Endothelial cell of umbilical vein (primary cell): ENCODE data around the gene SCGN. TPM values are rescaled to one million over a fixed set of nuclear protein-coding genes. Genes with fewer than 3 reads are reported as not detected.

Experiments used
- BruUV-seq: library from RNA; stranded (reverse); fragments of 400-500 nt; replicated peaks from 2 replicates; lab custom pipeline; 2021; lab: Mats Ljungman, UMichigan
- CTCF ChIA-PET: fragments of 300-600, 350-600 bp; sonication (Branson Sonifier 250); formaldehyde crosslinking; loops from one replicate; lab custom pipeline; 2021; ENCODE audit warnings: antibody characterized with exemption, inconsistent platforms; lab: Charles Lee
- POLR2A ChIA-PET: fragments of 300-600, 350-600 bp; sonication (Branson Sonifier 250); formaldehyde crosslinking; loops from one replicate; lab custom pipeline; 2021; ENCODE audit warnings: antibody characterized with exemption, inconsistent platforms; lab: Charles Lee
- DNase-seq: peaks from one replicate; pipeline ENCODE4 v3.0.0-alpha.2; 2011; ENCODE audit warnings: low read depth, low spot score
- FAIRE-seq: peaks from 2 replicates; lab custom pipeline; 2011; peaks lifted over from hg19 to GRCh38; lab: Jason Lieb, UNC
- H2AFZ ChIP-seq: 2 replicates; pipeline ENCODE4 v1.6.0; 2012; ENCODE audit warnings: low read depth, low read length, control low read depth, inconsistent platforms
- H3K27ac ChIP-seq: 2 replicates; pipeline ENCODE4 v1.5.1; 2011; ENCODE audit warnings: low read depth, mild to moderate bottlenecking, control low read depth, low read length, moderate library complexity; ENCODE audit not compliant: insufficient read depth
- H3K27me3 ChIP-seq, 2 experiments: 2 replicates each; pipeline versions ENCODE4 v1.6.0 to v1.6.1; 2011; ENCODE audit warnings: low read length in 2 of 2, mixed read lengths in 1 of 2; ENCODE audit not compliant: control insufficient read depth in 2 of 2, insufficient read depth in 2 of 2
- H3K36me3 ChIP-seq, 2 experiments: 2 replicates in 1 of 2; 3 replicates in 1 of 2; pipeline ENCODE4 v1.5.1; 2011; ENCODE audit warnings: low read length in 2 of 2, mild to moderate bottlenecking in 1 of 2, moderate library complexity in 1 of 2; ENCODE audit not compliant: control insufficient read depth in 2 of 2, insufficient read depth in 2 of 2; ENCODE audit errors: extremely low read depth in 1 of 2
- H3K4me1 ChIP-seq: 3 replicates; pipeline ENCODE4 v1.5.1; 2011; ENCODE audit warnings: mild to moderate bottlenecking, low read length; ENCODE audit not compliant: control insufficient read depth, insufficient read depth; ENCODE audit errors: extremely low read depth
- H3K4me2 ChIP-seq: 2 replicates; pipeline ENCODE4 v1.6.1; 2011; ENCODE audit warnings: low read length, control low read depth, mixed read lengths; ENCODE audit not compliant: insufficient read depth
- H3K4me3 ChIP-seq, 3 experiments: fragments of 200-600 bp in 1 of 3; sonication (generic), shearing (Covaris generic) in 1 of 3; replicated peaks in 1 of 3; 2 replicates each; pipeline ENCODE4 v1.5.1; 2011 to 2016; ENCODE audit warnings: control low read depth in 3 of 3, low read length in 3 of 3, mild to moderate bottlenecking in 2 of 3, inconsistent platforms in 1 of 3, low read depth in 1 of 3, moderate library complexity in 1 of 3; ENCODE audit not compliant: insufficient read depth in 1 of 3
- H3K79me2 ChIP-seq: 2 replicates; pipeline ENCODE4 v1.6.0; 2012; ENCODE audit warnings: low read length, inconsistent platforms; ENCODE audit not compliant: control insufficient read depth, insufficient read depth
- H3K9ac ChIP-seq: replicated peaks from 2 replicates; pipeline ENCODE3; 2011; ENCODE audit warnings: low read length, control low read depth; ENCODE audit not compliant: insufficient read depth; ENCODE audit errors: extremely low read depth
- H3K9me1 ChIP-seq: replicated peaks from 3 replicates; pipeline ENCODE4 v1.6.0; 2011; ENCODE audit warnings: mild to moderate bottlenecking, low read length; ENCODE audit not compliant: control insufficient read depth, insufficient read depth; ENCODE audit errors: extremely low read depth
- H3K9me3 ChIP-seq: replicated peaks from 2 replicates; pipeline ENCODE4 v1.5.1; 2012; ENCODE audit warnings: low read length, inconsistent platforms; ENCODE audit not compliant: control insufficient read depth, insufficient read depth
- H4K20me1 ChIP-seq: replicated peaks from 2 replicates; pipeline ENCODE3; 2011; ENCODE audit warnings: mild to moderate bottlenecking, low read length; ENCODE audit not compliant: control insufficient read depth, insufficient read depth; ENCODE audit errors: extremely low read depth
- EZH2 ChIP-seq: IDR thresholded peaks from 2 replicates; pipeline ENCODE4 v1.6.1; 2012; ENCODE audit warnings: borderline replicate concordance, low read depth, mild to moderate bottlenecking, moderate library complexity, low read length, inconsistent platforms; ENCODE audit not compliant: severe bottlenecking
- FOS ChIP-seq: IDR thresholded peaks from 2 replicates; pipeline ENCODE4 v1.6.1; 2011; ENCODE audit warnings: mild to moderate bottlenecking, low read length, moderate library complexity, borderline replicate concordance; ENCODE audit not compliant: insufficient read depth
- GATA2 ChIP-seq: IDR thresholded peaks from 2 replicates; pipeline ENCODE4 v1.7.0; 2011; ENCODE audit warnings: low read depth, mild to moderate bottlenecking, moderate library complexity, mixed read lengths, low read length; ENCODE audit not compliant: insufficient read length, insufficient read depth
- JUN ChIP-seq: IDR thresholded peaks from 2 replicates; pipeline ENCODE4 v1.6.1; 2011; ENCODE audit warnings: borderline replicate concordance, low read depth; ENCODE audit not compliant: insufficient read length, insufficient read depth
- MAX ChIP-seq: IDR thresholded peaks from 2 replicates; pipeline ENCODE4 v1.6.1; 2011; ENCODE audit not compliant: insufficient read depth, insufficient read length
- MYC ChIP-seq: IDR thresholded peaks from one replicate; pipeline ENCODE4 v1.6.1; 2011; ENCODE audit warnings: mild to moderate bottlenecking, low read depth, low read length
- POLR2A ChIP-seq: IDR thresholded peaks from 2 replicates; pipeline ENCODE4 v1.6.1; 2012; ENCODE audit warnings: low read depth, mild to moderate bottlenecking, control low read depth, low read length
- POLR2AphosphoS5 ChIP-seq: IDR thresholded peaks from 2 replicates; pipeline ENCODE4 v1.6.1; 2012; ENCODE audit warnings: low read depth, mild to moderate bottlenecking, control low read depth, low read length, moderate library complexity; ENCODE audit not compliant: insufficient read depth
- dilution Hi-C: fragments of 300-500 bp; cut with MboI; formaldehyde crosslinking; loops from one replicate; pipeline ENCODE4 v1.15.0; 2019; ENCODE audit warnings: low sequenced_read_pairs; ENCODE audit not compliant: extremely low pct_ligation_motif_present
- intact Hi-C: fragments of 100-400 bp; cut with micrococcal nuclease; formaldehyde crosslinking; loops from one replicate; pipeline ENCODE4 v1.10.0; 2022
- polyA plus RNA-seq, 4 experiments: library from polyadenylated mRNA; depleted of rRNA in 3 of 4; stranded (reverse) in 3 of 4; unstranded in 1 of 4; fragments of >200 nt; gene quantifications; 2 replicates each; pipeline versions ENCODE4 v1.2.1 to v1.2.3, GENCODE V29; 2011 to 2012; ENCODE audit warnings: missing spikeins in 1 of 4
- total RNA-seq: library from RNA; stranded (reverse); gene quantifications from 2 replicates; pipeline ENCODE4 v1.2.3, GENCODE V29; 2021
- TF ChIP-seq, protein P1 (sequence below), 2 donors: IDR thresholded peaks; 1 replicate in 1 of 2; 2 replicates in 1 of 2; pipeline ENCODE4 v1.5.1; 2011; ENCODE audit warnings: low read length in 2 of 2, mild to moderate bottlenecking in 2 of 2, moderate library complexity in 2 of 2, control low read depth in 1 of 2, inconsistent platforms in 1 of 2, low read depth in 1 of 2; ENCODE audit not compliant: insufficient read depth in 1 of 2; ENCODE audit errors: extremely low read depth in 1 of 2

The SCGN gene
- total and polyA plus RNA-seq, 2 donors (not counting 3 experiments of a cell fraction or from before 2014, with no cell fraction given) = not detected

DNA sequence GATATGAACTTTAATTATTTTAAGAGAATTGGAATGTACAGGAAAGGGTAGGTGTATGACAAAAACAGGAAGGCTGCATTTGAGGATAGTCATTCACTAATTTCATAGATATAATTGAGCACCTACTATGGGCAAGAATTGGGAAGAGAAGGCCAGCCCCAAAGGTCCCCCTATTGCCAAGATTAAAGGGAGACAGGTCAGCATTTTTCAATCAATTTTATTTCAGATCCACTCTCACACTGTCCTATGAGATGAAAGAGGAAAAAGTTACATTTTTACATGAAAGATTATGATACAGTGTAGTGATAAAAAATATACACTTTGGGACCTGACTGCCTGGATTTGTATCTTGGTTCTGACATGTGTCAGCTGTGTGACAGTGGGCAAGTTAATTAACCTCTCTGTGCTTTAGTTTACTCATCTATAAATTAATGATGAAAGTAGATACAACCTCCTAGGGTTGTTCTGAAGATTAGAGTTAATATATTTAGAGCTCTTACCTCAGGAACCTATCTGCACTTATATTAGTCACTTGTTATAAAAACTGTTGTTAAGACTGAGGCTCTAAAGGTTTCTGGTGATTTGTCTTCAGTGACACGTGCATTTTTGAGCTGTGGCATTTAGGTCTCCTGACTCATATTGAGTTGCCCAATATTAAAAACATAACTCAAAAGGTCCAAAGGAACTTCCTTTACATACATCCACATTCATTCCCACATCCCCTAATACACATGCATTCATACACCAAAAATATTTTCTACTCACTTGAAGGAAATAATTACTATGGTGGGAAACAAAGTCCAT, 45.7 kb downstream of the SCGN start:
- H3K4me2 ChIP-seq = no peak overlapping the region
- H3K4me3 ChIP-seq = no peak overlapping the region
- no peaks in the 10 kb centered on the region for H4K20me1 ChIP-seq
- ChIA-PET CTCF (interaction anchor here (1.0 kb wide), 1 partner anchor 20 kb away, joined by 3 read pairs; no protein-coding TSS in a partner anchor), POLR2A (no interaction called here)
- no peaks in the 10 kb centered on the region for H3K9me1 ChIP-seq
- H3K27me3 ChIP-seq = no peaks in the 10 kb centered on the region
- no TSS peak for BruUV-seq
- dilution Hi-C loops = no loop called here
- H3K27ac ChIP-seq = no peak overlapping the region
- TF ChIP-seq EZH2 (no peak), JUN (no peak), POLR2A (no peak), MYC (no peak), GATA2 (no peak), POLR2AphosphoS5 (no peak), FOS (no peak), MAX (no peak)
- TF ChIP-seq, protein P1, sequence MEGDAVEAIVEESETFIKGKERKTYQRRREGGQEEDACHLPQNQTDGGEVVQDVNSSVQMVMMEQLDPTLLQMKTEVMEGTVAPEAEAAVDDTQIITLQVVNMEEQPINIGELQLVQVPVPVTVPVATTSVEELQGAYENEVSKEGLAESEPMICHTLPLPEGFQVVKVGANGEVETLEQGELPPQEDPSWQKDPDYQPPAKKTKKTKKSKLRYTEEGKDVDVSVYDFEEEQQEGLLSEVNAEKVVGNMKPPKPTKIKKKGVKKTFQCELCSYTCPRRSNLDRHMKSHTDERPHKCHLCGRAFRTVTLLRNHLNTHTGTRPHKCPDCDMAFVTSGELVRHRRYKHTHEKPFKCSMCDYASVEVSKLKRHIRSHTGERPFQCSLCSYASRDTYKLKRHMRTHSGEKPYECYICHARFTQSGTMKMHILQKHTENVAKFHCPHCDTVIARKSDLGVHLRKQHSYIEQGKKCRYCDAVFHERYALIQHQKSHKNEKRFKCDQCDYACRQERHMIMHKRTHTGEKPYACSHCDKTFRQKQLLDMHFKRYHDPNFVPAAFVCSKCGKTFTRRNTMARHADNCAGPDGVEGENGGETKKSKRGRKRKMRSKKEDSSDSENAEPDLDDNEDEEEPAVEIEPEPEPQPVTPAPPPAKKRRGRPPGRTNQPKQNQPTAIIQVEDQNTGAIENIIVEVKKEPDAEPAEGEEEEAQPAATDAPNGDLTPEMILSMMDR (IDR thresholded peaks at IDR 0.05; ENCODE audit: extremely low read depth in 1 of 2, insufficient read depth in 1 of 2, low read depth in 1 of 2, low read length in 2 of 2) = no peak
- no peaks in the 10 kb centered on the region for H3K4me1 ChIP-seq
- DNase-seq = no peak
- H3K9me3 ChIP-seq = no peaks in the 10 kb centered on the region
- no peaks in the 10 kb centered on the region for H3K36me3 ChIP-seq
- no peak for FAIRE-seq
- H3K79me2 ChIP-seq = no peaks in the 10 kb centered on the region
- H2AFZ ChIP-seq = no peak overlapping the region
- intact Hi-C loops = no loop called here
- H3K9ac ChIP-seq = no peak overlapping the region
